SK-N-SH (cell line): ENCODE measurements around the gene CBX8. TPM values are rescaled to one million over a fixed set of nuclear protein-coding genes. Genes with fewer than 3 reads are reported as not detected.

Experiments
- CTCF ChIA-PET: fragments of 300-600, 350-600 bp; formaldehyde crosslinking; extraction: SDS; loops from one replicate; lab custom pipeline; 2021; lab: Yijun Ruan, JAX
- POLR2A ChIA-PET: fragments of 350-600 bp; sonication (Branson Sonifier 250); formaldehyde crosslinking; extraction: SDS; loops from one replicate; lab custom pipeline; 2020; ENCODE audit warnings: antibody characterized with exemption, inconsistent platforms; lab: Yijun Ruan, JAX
- DNase-seq: peaks from one replicate; pipeline ENCODE4 v3.0.0; 2012
- H2AFZ ChIP-seq: fragments of 200-600 bp; sonication (generic); 2 replicates; pipeline ENCODE4 v1.8.1; 2016; ENCODE audit warnings: antibody characterized with exemption, mild to moderate bottlenecking, low read depth
- H3F3A ChIP-seq: fragments of 200-600 bp; sonication (generic); replicated peaks from 2 replicates; pipeline ENCODE3; 2016; ENCODE audit warnings: antibody characterized with exemption, mild to moderate bottlenecking; ENCODE audit not compliant: insufficient read depth
- H3K27ac ChIP-seq, 2 experiments: fragments of 200-500 bp in 1 of 2; fragments of 200-600 bp in 1 of 2; sonication (Bioruptor generic) in 1 of 2; sonication (generic), shearing (Covaris generic) in 1 of 2; 2 replicates each; pipeline versions ENCODE4 v1.5.1 to v1.6.1; 2014 to 2016; ENCODE audit warnings: low read depth in 2 of 2, inconsistent platforms in 1 of 2, low read length in 1 of 2, mild to moderate bottlenecking in 1 of 2, mixed read lengths in 1 of 2
- H3K27me3 ChIP-seq: fragments of 200-600 bp; sonication (generic), shearing (Covaris generic); 2 replicates; pipeline ENCODE4 v1.6.1; 2016; ENCODE audit warnings: mixed run types; ENCODE audit not compliant: insufficient read depth
- H3K36me3 ChIP-seq, 2 experiments: fragments of 200-500 bp in 1 of 2; fragments of 200-600 bp in 1 of 2; sonication (Bioruptor generic) in 1 of 2; sonication (generic) in 1 of 2; replicated peaks in 1 of 2; 2 replicates each; pipeline versions ENCODE3 to v1.5.1; 2014 to 2016; ENCODE audit warnings: low read length in 1 of 2, mild to moderate bottlenecking in 1 of 2; ENCODE audit not compliant: insufficient read depth in 2 of 2, control insufficient read depth in 1 of 2
- H3K4me1 ChIP-seq, 2 experiments: fragments of 200-500 bp in 1 of 2; fragments of 200-600 bp in 1 of 2; sonication (Bioruptor generic) in 1 of 2; sonication (generic), shearing (Covaris generic) in 1 of 2; 2 replicates each; pipeline versions ENCODE4 v1.5.1 to v1.6.1; 2014 to 2016; ENCODE audit warnings: low read depth in 1 of 2, low read length in 1 of 2, mixed run types in 1 of 2; ENCODE audit not compliant: insufficient read depth in 2 of 2, control insufficient read depth in 1 of 2
- H3K4me2 ChIP-seq: fragments of 200-600 bp; sonication (generic), shearing (Covaris generic); 2 replicates; pipeline ENCODE4 v1.6.1; 2017; ENCODE audit warnings: mixed run types
- H3K4me3 ChIP-seq, 2 experiments: fragments of 200-500 bp in 1 of 2; fragments of 200-600 bp in 1 of 2; sonication (Bioruptor generic) in 1 of 2; sonication (generic), shearing (Covaris generic) in 1 of 2; 2 replicates each; pipeline versions ENCODE4 v1.5.1 to v1.8.1; 2014 to 2016; ENCODE audit warnings: low read depth in 2 of 2, inconsistent platforms in 1 of 2, low read length in 1 of 2, mild to moderate bottlenecking in 1 of 2, mixed read lengths in 1 of 2, moderate library complexity in 1 of 2
- H3K79me2 ChIP-seq: fragments of 200-600 bp; sonication (generic); 2 replicates; pipeline ENCODE4 v1.8.1; 2017; ENCODE audit warnings: mild to moderate bottlenecking; ENCODE audit not compliant: insufficient read depth
- H3K9ac ChIP-seq: fragments of 200-600 bp; sonication (generic); 2 replicates; pipeline ENCODE4 v1.6.1; 2017; ENCODE audit warnings: mixed run types
- H3K9me2 ChIP-seq: fragments of 200-600 bp; sonication (generic); 2 replicates; pipeline ENCODE4 v1.6.1; 2017; ENCODE audit warnings: mixed run types
- H3K9me3 ChIP-seq: fragments of 200-600 bp; sonication (generic); 2 replicates; pipeline ENCODE4 v1.6.1; 2017; ENCODE audit warnings: mixed run types, mild to moderate bottlenecking, moderate library complexity
- H4K20me1 ChIP-seq: fragments of 200-600 bp; sonication (generic); 2 replicates; pipeline ENCODE4 v1.6.1; 2017; ENCODE audit warnings: mild to moderate bottlenecking, mixed run types; ENCODE audit not compliant: insufficient read depth
- CHD2 ChIP-seq: fragments of 150-350 bp; IDR thresholded peaks from 2 replicates; pipeline ENCODE4 v1.6.1; 2018; ENCODE audit warnings: low read length; ENCODE audit not compliant: partially characterized antibody
- FOXM1 ChIP-seq: IDR thresholded peaks from 2 replicates; pipeline ENCODE4 v1.4.0; 2012; ENCODE audit warnings: low read depth, mild to moderate bottlenecking
- NRF1 ChIP-seq: IDR thresholded peaks from 2 replicates; pipeline ENCODE4 v1.6.1; 2012; ENCODE audit warnings: low read depth, mild to moderate bottlenecking, low read length
- WGBS: methylation state at CpG from one replicate; pipeline ENCODE4 v1.1.6; 2017; ENCODE audit warnings: low lambda C conversion rate; 5-methylcytosine and 5-hydroxymethylcytosine counted together
- polyA plus RNA-seq, 3 experiments: library from polyadenylated mRNA; depleted of rRNA; stranded (reverse); fragments of >200 nt; gene quantifications; 2 replicates each; pipeline ENCODE4 v1.2.3, GENCODE V29; 2012

CBX8 gene
- polyA plus RNA-seq, 1 of the 3 experiments (the other 2 are of a cell fraction), result 2.9 TPM

DNA sequence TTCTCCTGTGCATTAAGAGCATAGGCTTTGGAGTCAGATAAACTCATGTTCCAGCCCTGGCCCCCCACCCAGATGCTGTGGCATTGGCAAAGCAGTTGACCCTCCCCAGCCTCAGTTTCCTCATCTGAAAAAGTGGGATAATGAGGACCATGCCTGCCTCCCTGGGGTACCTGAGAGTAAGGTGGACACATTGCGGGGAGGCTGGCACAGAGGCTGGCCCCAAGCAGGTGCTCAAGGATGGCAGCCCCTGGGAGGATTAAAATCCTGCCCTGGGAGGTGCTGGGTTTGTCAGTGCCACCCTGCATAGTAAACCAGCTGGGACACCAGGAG, 54.3 kb downstream of the CBX8 start:
- peaks cover 47% of the 10 kb centered on the region for H3K27me3 ChIP-seq
- POLR2A ChIA-PET, result interaction anchor here (1.4 to 1.8 kb wide), 3 partner anchors 36 to 69 kb away, joined by 4 to 9 read pairs (median 8); partner anchors contain the start of gene CBX2

More for the DNA sequence above, 54.3 kb downstream of the CBX8 start:
- Histone ChIP-seq H3K9me2 (no peaks in the 10 kb centered on the region), H3F3A (peaks cover 3% of the 10 kb centered on the region), H3K9ac (no peak overlapping the region), H3K36me3 (no peaks in the 10 kb centered on the region), H3K4me1 (peaks cover 0 to 12% of the 10 kb centered on the region in 2 experiments; a peak in 1 of 4 replicates), H3K4me2 (no peak overlapping the region), H3K79me2 (no peaks in the 10 kb centered on the region), H4K20me1 (no peaks in the 10 kb centered on the region), H3K27ac (no peak overlapping the region), H3K9me3 (no peaks in the 10 kb centered on the region), H3K4me3 (no peak overlapping the region), H2AFZ (no peak overlapping the region)
- no peak for DNase-seq
- CTCF ChIA-PET, result interaction anchor here (0.6 to 10.7 kb wide), 46 partner anchors 10 to 1589 kb away, joined by 3 to 216 read pairs (median 8); partner anchors contain the start of genes CBX2, CBX4, CBX8 and ENPP7
- TF ChIP-seq NRF1 (no peak), CHD2 (no peak), FOXM1 (no peak)
- 50% methylated on average over 1 of the region's 1 CpG for WGBS

Other genes starting within 250 kb of the CBX8 start
- not detected in 2 replicates for gene RBFOX3, start 186.0 kb downstream of the CBX8 start, polyA plus RNA-seq (2012; rRNA removed)
- gene ENPP7, start 66.1 kb downstream of the CBX8 start, polyA plus RNA-seq (2012; rRNA removed), result not detected in 2 replicates
- gene CBX2, start 18.9 kb downstream of the CBX8 start, polyA plus RNA-seq (2012; rRNA removed), result 19.7 and 22.4 TPM in 2 replicates
- gene CBX4, start 42.4 kb upstream of the CBX8 start, polyA plus RNA-seq (2012; rRNA removed), result 16.6 and 21.9 TPM in 2 replicates
- 14.5 and 15.3 TPM in 2 replicates for gene TBC1D16, start 238.8 kb upstream of the CBX8 start, polyA plus RNA-seq (2012; rRNA removed)
- gene CCDC40, start 239.6 kb upstream of the CBX8 start, polyA plus RNA-seq (2012; rRNA removed), result 17.3 and 21.6 TPM in 2 replicates